ENCODE results near the gene MUS81.
"Not testable (repeated sequence)": the region's sequence is repeated elsewhere in the genome, so short reads cannot be mapped to it uniquely, and the experiment has no call there.

Gene MUS81

DNA sequence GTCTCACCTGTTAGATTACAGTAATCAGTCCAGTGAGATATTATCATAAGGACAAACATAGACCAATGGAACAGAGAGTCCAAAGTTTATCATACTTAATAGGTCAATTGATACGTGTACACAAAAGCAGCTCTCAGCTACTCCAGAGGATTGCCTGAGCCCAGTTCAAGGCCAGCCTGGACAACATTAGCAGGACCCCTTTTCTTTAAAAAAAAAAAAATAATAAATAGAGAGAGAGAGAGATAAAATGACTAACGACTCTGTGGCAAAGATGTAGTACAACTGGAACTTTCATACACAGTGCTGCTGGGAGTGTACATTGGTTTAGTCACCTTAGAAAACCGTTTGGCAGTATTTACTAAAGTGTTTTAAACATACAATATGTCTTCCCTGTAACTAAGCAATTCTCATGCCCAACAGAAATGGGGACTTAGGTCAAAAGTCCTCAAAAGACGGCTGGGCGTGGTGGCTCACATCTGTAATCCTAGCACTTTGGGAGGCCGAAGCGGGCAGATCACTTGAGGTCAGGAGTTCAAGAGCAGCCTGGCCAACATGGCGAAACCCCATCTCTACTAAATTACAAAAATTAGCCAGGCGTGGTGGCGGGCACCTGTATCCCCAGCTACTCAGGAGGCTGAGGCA, 15.9 kb upstream of the MUS81 start:
- TF ChIP-seq PKNOX1 (IDR thresholded peaks at IDR 0.05) (no peak), SUZ12 (IDR thresholded peaks at IDR 0.05) (no peak), ELF4 (IDR thresholded peaks at IDR 0.05) (no peak), TARDBP (IDR thresholded peaks at IDR 0.05) (no peak), SP1 (IDR thresholded peaks at IDR 0.05) (no peak), ARNT (IDR thresholded peaks at IDR 0.05) (no peak), FOXA1 (IDR thresholded peaks at IDR 0.05) (no peak), FOXM1 (IDR thresholded peaks at IDR 0.05; ENCODE audit: borderline replicate concordance) (no peak), L3MBTL2 (conservative IDR thresholded peaks at IDR 0.05) (no peak), FOXK2 (IDR thresholded peaks at IDR 0.05) (no peak), HDGF (IDR thresholded peaks at IDR 0.05; ENCODE audit: borderline replicate concordance) (no peak)
- no peak for DNase-seq (ENCODE audit: extremely low spot score)
- ChIA-PET CTCF (no interaction called here), POLR2A (interaction anchor here (1.1 kb wide), 1 partner anchor 15 kb away, joined by 5 read pairs; no protein-coding TSS in a partner anchor)

- TF ChIP-seq LEF1 (IDR thresholded peaks at IDR 0.05; ENCODE audit: borderline replicate concordance) (no peak), L3MBTL2 (conservative IDR thresholded peaks at IDR 0.05) (no peak), SUZ12 (IDR thresholded peaks at IDR 0.05) (no peak), SP1 (IDR thresholded peaks at IDR 0.05) (no peak), FOXA1 (IDR thresholded peaks at IDR 0.05) (no peak)
- DNase-seq (ENCODE audit: extremely low spot score): no peak
- ChIA-PET POLR2A (interaction anchor here (2.1 to 7.1 kb wide), 2 partner anchors 12 to 128 kb away, joined by 4 to 44 read pairs; partner anchors contain the start of genes MUS81 and RNASEH2C), CTCF (interaction anchor here (1.2 kb wide), 1 partner anchor 142 kb away, joined by 3 read pairs; no protein-coding TSS in a partner anchor)
Observed at GRCh38 chr11:65847746-65848145, 12.5 kb upstream of the MUS81 start.

DNA sequence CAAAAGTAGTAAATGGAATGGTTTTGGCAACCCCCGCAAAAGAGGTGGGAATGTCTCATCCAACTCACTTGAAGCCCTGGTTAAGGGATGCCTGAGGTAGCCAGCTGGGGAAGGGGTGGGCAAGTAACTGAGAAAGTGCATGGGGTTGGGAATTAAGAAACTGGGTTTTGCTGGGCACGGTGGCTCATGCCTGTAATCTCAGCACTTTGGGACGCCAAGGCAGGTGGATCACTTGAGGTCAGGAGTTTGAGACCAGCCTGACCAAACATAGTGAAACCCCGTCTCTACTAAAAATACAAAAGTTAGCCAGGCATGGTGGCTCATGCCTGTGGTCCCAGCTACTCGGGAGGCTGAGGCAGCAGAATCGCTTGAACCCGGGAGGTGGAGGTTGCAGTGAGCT, 11.5 kb upstream of the MUS81 start:
- not testable (repeated sequence) for DNase-seq (ENCODE audit: extremely low spot score)
- POLR2A ChIA-PET: interaction anchor here (7.1 kb wide), 1 partner anchor 11 kb away, joined by 44 read pairs; the partner anchor contains the start of gene MUS81
- CTCF ChIA-PET: interaction anchor here (0.9 to 3.4 kb wide), 4 partner anchors 11 to 143 kb away, joined by 3 to 19 read pairs (median 3); partner anchors contain the start of gene MUS81

GRCh38 chr11:65849366-65849765, 10.9 kb upstream of the MUS81 start:
- no peak for DNase-seq (ENCODE audit: extremely low spot score)
- POLR2A ChIA-PET: interaction anchor here (0.9 to 7.1 kb wide), 3 partner anchors 11 to 138 kb away, joined by 3 to 44 read pairs (median 5); partner anchors contain the start of genes KAT5 and MUS81
- TF ChIP-seq CTBP1 (IDR thresholded peaks at IDR 0.05; ENCODE audit: borderline replicate concordance) (no peak), TARDBP (IDR thresholded peaks at IDR 0.05) (no peak), ARNT (IDR thresholded peaks at IDR 0.05) (no peak), SUZ12 (IDR thresholded peaks at IDR 0.05) (no peak), FOXM1 (IDR thresholded peaks at IDR 0.05; ENCODE audit: borderline replicate concordance) (no peak), ZNF384 (IDR thresholded peaks at IDR 0.05) (no peak), L3MBTL2 (conservative IDR thresholded peaks at IDR 0.05) (no peak), NFRKB (IDR thresholded peaks at IDR 0.05) (no peak), SP1 (IDR thresholded peaks at IDR 0.05) (no peak), LEF1 (IDR thresholded peaks at IDR 0.05; ENCODE audit: borderline replicate concordance) (no peak), ELF4 (IDR thresholded peaks at IDR 0.05) (no peak), FOXA1 (IDR thresholded peaks at IDR 0.05) (no peak), HDGF (IDR thresholded peaks at IDR 0.05; ENCODE audit: borderline replicate concordance) (no peak)
- CTCF ChIA-PET: interaction anchor here (1.0 to 3.4 kb wide), 2 partner anchors 11 to 35 kb away, joined by 3 to 19 read pairs; partner anchors contain the start of gene MUS81

- TF ChIP-seq LEF1 (IDR thresholded peaks at IDR 0.05; ENCODE audit: borderline replicate concordance) (no peak), FOXM1 (IDR thresholded peaks at IDR 0.05; ENCODE audit: borderline replicate concordance) (no peak), SP1 (IDR thresholded peaks at IDR 0.05) (no peak), SUZ12 (IDR thresholded peaks at IDR 0.05) (no peak), PKNOX1 (IDR thresholded peaks at IDR 0.05) (no peak), ELF4 (IDR thresholded peaks at IDR 0.05) (no peak), ZNF384 (IDR thresholded peaks at IDR 0.05) (no peak), NFRKB (IDR thresholded peaks at IDR 0.05) (no peak), BHLHE40 (IDR thresholded peaks at IDR 0.05; ENCODE audit: borderline replicate concordance) (no peak), HDGF (IDR thresholded peaks at IDR 0.05; ENCODE audit: borderline replicate concordance) (no peak), L3MBTL2 (conservative IDR thresholded peaks at IDR 0.05) (no peak), FOXK2 (IDR thresholded peaks at IDR 0.05) (no peak), FOXA1 (IDR thresholded peaks at IDR 0.05) (no peak), TARDBP (IDR thresholded peaks at IDR 0.05) (no peak)
- DNase-seq (ENCODE audit: extremely low spot score): no peak
- POLR2A ChIA-PET: interaction anchor here (0.9 to 7.1 kb wide), 3 partner anchors 10 to 138 kb away, joined by 3 to 44 read pairs (median 5); partner anchors contain the start of genes KAT5 and MUS81
- CTCF ChIA-PET: interaction anchor here (1.1 to 3.4 kb wide), 2 partner anchors 10 to 35 kb away, joined by 3 to 19 read pairs; partner anchors contain the start of gene MUS81
Observed at GRCh38 chr11:65849771-65850216, 10.4 kb upstream of the MUS81 start.

- ChIA-PET CTCF (interaction anchor here (1.1 to 3.4 kb wide), 2 partner anchors 10 to 34 kb away, joined by 3 to 19 read pairs; partner anchors contain the start of gene MUS81), POLR2A (interaction anchor here (0.6 to 7.1 kb wide), 4 partner anchors 10 to 139 kb away, joined by 3 to 44 read pairs (median 6); partner anchors contain the start of genes FIBP, KAT5 and MUS81)
- TF ChIP-seq BHLHE40 (IDR thresholded peaks at IDR 0.05; ENCODE audit: borderline replicate concordance): no peak
- no peak for TF ChIP-seq L3MBTL2 (conservative IDR thresholded peaks at IDR 0.05)
- TF ChIP-seq SP1 (IDR thresholded peaks at IDR 0.05): no peak
- TF ChIP-seq ARNT (IDR thresholded peaks at IDR 0.05): no peak
- no peak for TF ChIP-seq NFRKB (IDR thresholded peaks at IDR 0.05)
- no peak for TF ChIP-seq SUZ12 (IDR thresholded peaks at IDR 0.05)
- no peak for TF ChIP-seq LEF1 (IDR thresholded peaks at IDR 0.05; ENCODE audit: borderline replicate concordance)
- no peak for TF ChIP-seq FOXK2 (IDR thresholded peaks at IDR 0.05)
- DNase-seq (ENCODE audit: extremely low spot score): no peak
Observed at GRCh38 chr11:65850217-65851082, 9.8 kb upstream of the MUS81 start.

Data from HEK293T (cell line).